Liver (tissue), 9 donors: ENCODE results near the gene JAG2. TPM values are rescaled to one million over a fixed set of nuclear protein-coding genes. Genes with fewer than 3 reads are reported as not detected.

Experiments
- DNase-seq: peaks from one replicate; pipeline ENCODE4 v3.0.0-alpha.2; 2017; ENCODE audit warnings: low spot score
- H3K27ac ChIP-seq, 2 donors: one replicate each; pipeline ENCODE4 v1.7.0; 2013; ENCODE audit warnings: inconsistent platforms in 2 of 2, low read length in 2 of 2, control low read depth in 1 of 2, low read depth in 1 of 2, mild to moderate bottlenecking in 1 of 2
- H3K27me3 ChIP-seq, 4 donors: one replicate each; pipeline versions ENCODE4 v1.6.1 to v1.7.0; 2013; ENCODE audit warnings: low read length in 3 of 4, inconsistent platforms in 1 of 4, mild to moderate bottlenecking in 1 of 4, moderate library complexity in 1 of 4; ENCODE audit not compliant: control insufficient read depth in 4 of 4, insufficient read depth in 4 of 4
- H3K36me3 ChIP-seq, 4 donors: one replicate each; pipeline versions ENCODE4 v1.6.1 to v1.7.0; 2013; ENCODE audit warnings: low read length in 3 of 4, mild to moderate bottlenecking in 3 of 4, low read depth in 1 of 4, moderate library complexity in 1 of 4; ENCODE audit not compliant: control insufficient read depth in 4 of 4, insufficient read depth in 3 of 4
- H3K4me1 ChIP-seq, 4 donors: one replicate each; pipeline versions ENCODE4 v1.6.1 to v1.7.0; 2013; ENCODE audit warnings: low read length in 3 of 4, mild to moderate bottlenecking in 3 of 4, moderate library complexity in 1 of 4; ENCODE audit not compliant: control insufficient read depth in 4 of 4, insufficient read depth in 4 of 4
- H3K4me3 ChIP-seq, 3 donors: one replicate each; pipeline versions ENCODE4 v1.6.1 to v1.7.0; 2013; ENCODE audit warnings: low read length in 3 of 3, control low read depth in 1 of 3, low read depth in 1 of 3, mild to moderate bottlenecking in 1 of 3
- H3K9ac ChIP-seq, 2 donors: one replicate each; pipeline ENCODE4 v1.7.0; 2013; ENCODE audit warnings: low read length in 2 of 2, mild to moderate bottlenecking in 2 of 2, moderate library complexity in 2 of 2, control low read depth in 1 of 2, low read depth in 1 of 2
- H3K9me3 ChIP-seq, 4 donors: one replicate each; pipeline versions ENCODE4 v1.6.1 to v1.7.0; 2013; ENCODE audit warnings: low read length in 3 of 4; ENCODE audit not compliant: control insufficient read depth in 4 of 4
- CTCF ChIP-seq: fragments of 150-350 bp; IDR thresholded peaks from 2 replicates; pipeline ENCODE4 v1.5.1; 2017; ENCODE audit warnings: improper control_type of control experiment, low read depth, low read length; ENCODE audit not compliant: missing input control
- GABPA ChIP-seq, 2 donors: IDR thresholded peaks in 1 of 2; conservative IDR thresholded peaks in 1 of 2; 2 replicates each; pipeline ENCODE4 v1.6.1; 2016; ENCODE audit warnings: antibody characterized with exemption in 2 of 2, mild to moderate bottlenecking in 1 of 2, moderate library complexity in 1 of 2
- JUND ChIP-seq, 2 donors: IDR thresholded peaks; 2 replicates each; pipeline ENCODE4 v1.6.1; 2016; ENCODE audit warnings: antibody characterized with exemption in 2 of 2
- REST ChIP-seq: IDR thresholded peaks from 2 replicates; pipeline ENCODE4 v1.6.1; 2016; ENCODE audit warnings: antibody characterized with exemption, mild to moderate bottlenecking
- WGBS: extraction: QIAGEN DNeasy Blood & Tissue Kit; methylation state at CpG from one replicate; pipeline ENCODE4 v1.1.7; 2013; 5-methylcytosine and 5-hydroxymethylcytosine counted together
- polyA plus RNA-seq, 2 donors: library from polyadenylated mRNA; stranded (reverse) in 1 of 2; unstranded in 1 of 2; fragments of 200-250 nt in 1 of 2; fragments of >200 nt in 1 of 2; fragmentation: Nextera tagmentation in 1 of 2; extraction: Ambion mirVana in 1 of 2; gene quantifications; one replicate each; pipeline versions ENCODE4 v1.2.1 to v1.2.3, GENCODE V29; 2013 to 2015
- total RNA-seq, 2 donors: library from RNA; depleted of rRNA; stranded (reverse); fragments of >200 nt; gene quantifications; one replicate each; pipeline ENCODE4 v1.2.3, GENCODE V29; 2014
- TF ChIP-seq, protein P1 (sequence below): IDR thresholded peaks from 2 replicates; pipeline ENCODE4 v1.6.1; 2016; ENCODE audit warnings: antibody characterized with exemption
- donor health status: healthy.
- donor health status: healthy.
- donor health status: healthy.
- donor health status: healthy.
- donor health status: healthy.

JAG2 gene
- total and polyA plus RNA-seq, 4 donors: 0.24 to 1.0 (median 0.54) TPM

DNA sequence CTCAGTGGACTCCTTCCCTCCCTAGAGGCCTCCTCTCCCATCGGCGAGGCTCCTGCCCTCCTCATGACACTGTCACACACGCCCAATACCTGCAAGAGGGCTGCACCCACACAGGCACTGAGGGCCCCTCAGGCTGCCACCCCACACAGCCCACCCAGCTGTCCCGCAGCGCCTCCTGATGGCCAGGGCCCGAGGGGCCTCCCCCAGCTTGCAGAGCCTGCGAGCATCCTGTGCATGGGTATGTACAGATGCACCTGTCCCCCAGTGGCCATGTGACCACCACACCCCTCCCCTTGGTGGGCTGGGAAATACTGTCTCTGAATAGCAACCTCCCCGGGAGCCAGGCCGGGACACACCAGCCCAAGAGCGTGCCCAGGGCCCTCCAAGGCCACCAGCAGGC is 31.5 kb upstream of the JAG2 start (continued):
- no peak for TF ChIP-seq REST

DNA sequence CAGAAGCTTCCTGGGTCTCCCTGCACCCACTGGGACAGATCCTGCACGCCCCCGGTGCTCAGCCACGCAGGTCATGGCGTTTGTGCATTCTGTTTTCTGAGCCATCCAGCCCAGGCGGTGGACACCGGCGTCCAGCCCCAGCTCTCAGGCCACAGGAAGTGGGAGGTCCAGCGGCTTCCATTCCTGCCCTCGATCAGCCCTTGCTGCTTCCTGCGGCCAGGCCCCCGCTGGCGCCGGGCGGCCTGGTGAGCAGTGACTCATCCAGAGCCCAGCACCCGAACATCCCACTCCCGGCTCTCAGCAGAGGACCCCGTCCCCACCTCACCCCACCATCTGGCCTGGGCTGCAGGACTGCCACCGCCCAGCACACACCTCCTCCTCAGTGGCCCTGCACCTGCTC is 30.5 kb upstream of the JAG2 start:
- Histone ChIP-seq H3K4me1 (peaks cover 2 to 14% (median 11%) of the 10 kb centered on the region in 4 donors), H3K27ac (peak overlapping the region in 1 of 2 donors; percentile 8), H3K4me3 (no peak overlapping the region), H3K27me3 (peaks cover 0 to 6% (median 0%) of the 10 kb centered on the region in 4 donors), H3K36me3 (no peaks in the 10 kb centered on the region), H3K9me3 (no peaks in the 10 kb centered on the region), H3K9ac (no peak overlapping the region)
- 50% methylated on average over 18 of the region's 18 CpGs for WGBS
- DNase-seq: no peak
- TF ChIP-seq, protein P1, sequence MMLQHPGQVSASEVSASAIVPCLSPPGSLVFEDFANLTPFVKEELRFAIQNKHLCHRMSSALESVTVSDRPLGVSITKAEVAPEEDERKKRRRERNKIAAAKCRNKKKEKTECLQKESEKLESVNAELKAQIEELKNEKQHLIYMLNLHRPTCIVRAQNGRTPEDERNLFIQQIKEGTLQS: no peak
- TF ChIP-seq JUND (IDR thresholded peaks at IDR 0.05): peak in 1 of 2 donors; percentile 34

- DNase-seq: no peak
- H3K27ac ChIP-seq: peak overlapping the region in 1 of 2 donors; percentile 8
These were observed 30.0 kb upstream of the JAG2 start for GRCh38 chr14:105198588-105198987.

More at GRCh38 chr14:105198588-105198987, 30.0 kb upstream of the JAG2 start:
- Histone ChIP-seq H3K27me3 (peaks cover 0 to 6% (median 0%) of the 10 kb centered on the region in 4 donors), H3K9ac (no peak overlapping the region), H3K4me3 (no peak overlapping the region), H3K36me3 (no peaks in the 10 kb centered on the region), H3K4me1 (peaks cover 0 to 9% (median 7%) of the 10 kb centered on the region in 4 donors), H3K9me3 (no peaks in the 10 kb centered on the region)
- TF ChIP-seq REST (no peak), CTCF (peak; percentile 5), GABPA (IDR thresholded peaks at IDR 0.05 in 1 of 2, conservative IDR thresholded peaks at IDR 0.05 in 1 of 2) (no peak)
- WGBS: 84% methylated on average over 4 of the region's 4 CpGs
